Bronchial epithelial cell (primary cell): ENCODE results near the gene YES1. TPM values are rescaled to one million over a fixed set of nuclear protein-coding genes. Genes with fewer than 3 reads are reported as not detected.

Experiments used
- DNase-seq: peaks from one replicate; pipeline ENCODE4 v3.0.0-alpha.2; 2010; ENCODE audit warnings: low read depth
- FAIRE-seq: peaks from 2 replicates; lab custom pipeline; 2011; peaks lifted over from hg19 to GRCh38; lab: Jason Lieb, UNC
- H3K27me3 ChIP-seq: 2 replicates; pipeline ENCODE4 v1.5.1; 2011; ENCODE audit warnings: low read length; ENCODE audit not compliant: control insufficient read depth, insufficient read depth
- H3K36me3 ChIP-seq: 2 replicates; pipeline ENCODE4 v1.5.1; 2011; ENCODE audit warnings: low read length; ENCODE audit not compliant: control insufficient read depth, insufficient read depth
- H3K4me3 ChIP-seq: 2 replicates; pipeline ENCODE4 v1.5.1; 2011; ENCODE audit warnings: mild to moderate bottlenecking, low read depth, low read length, control low read depth
- total RNA-seq: library from RNA; depleted of rRNA; stranded (reverse); fragments of >200 nt; gene quantifications from 2 replicates; pipeline ENCODE4 v1.2.1, GENCODE V29; 2014
- TF ChIP-seq, protein P1 (sequence below): IDR thresholded peaks from 2 replicates; pipeline ENCODE4 v1.5.1; 2011; ENCODE audit warnings: mild to moderate bottlenecking, moderate library complexity, low read length, control low read depth, inconsistent platforms; ENCODE audit not compliant: insufficient read depth, severe bottlenecking

The YES1 gene
- total RNA-seq, 1 donor from 2014 or later: 165 TPM

DNA sequence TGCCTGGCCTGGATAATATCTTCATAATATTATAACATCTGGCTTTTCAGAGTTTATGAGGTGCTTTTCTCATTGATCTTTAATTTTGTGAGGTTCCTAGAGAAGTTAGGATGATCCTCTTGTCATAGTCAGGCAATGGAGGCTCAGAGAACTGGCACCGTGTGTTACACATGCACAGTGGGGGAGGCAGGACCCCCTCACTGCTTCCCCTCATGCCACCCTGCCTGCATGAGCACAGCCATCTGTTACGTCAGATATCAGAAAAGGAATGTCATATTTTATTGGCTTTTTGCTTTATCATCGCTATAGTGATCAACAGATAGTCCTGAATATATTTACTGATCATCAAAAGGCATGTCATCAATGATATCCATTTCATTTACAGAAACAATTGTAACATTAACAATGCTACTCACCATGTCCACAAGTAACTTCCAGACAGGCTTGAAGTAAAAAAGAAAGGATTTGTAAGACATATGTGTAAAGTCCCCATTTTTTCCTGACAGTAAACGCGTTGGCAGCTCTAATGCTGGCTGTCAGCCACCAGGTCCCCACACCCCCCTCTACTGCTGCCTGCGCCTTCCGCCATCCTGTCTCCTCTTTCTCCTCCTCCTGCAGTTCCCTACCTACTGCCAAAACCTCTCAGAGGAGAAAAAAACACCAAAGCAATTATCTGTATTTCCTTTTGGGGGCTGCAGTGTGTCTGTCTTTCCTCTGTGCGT lies 118.4 kb downstream of the YES1 start:
- Histone ChIP-seq H3K27me3 (no peaks in the 10 kb centered on the region), H3K4me3 (no peak overlapping the region), H3K36me3 (peaks cover 3% of the 10 kb centered on the region)
- TF ChIP-seq, protein P1, sequence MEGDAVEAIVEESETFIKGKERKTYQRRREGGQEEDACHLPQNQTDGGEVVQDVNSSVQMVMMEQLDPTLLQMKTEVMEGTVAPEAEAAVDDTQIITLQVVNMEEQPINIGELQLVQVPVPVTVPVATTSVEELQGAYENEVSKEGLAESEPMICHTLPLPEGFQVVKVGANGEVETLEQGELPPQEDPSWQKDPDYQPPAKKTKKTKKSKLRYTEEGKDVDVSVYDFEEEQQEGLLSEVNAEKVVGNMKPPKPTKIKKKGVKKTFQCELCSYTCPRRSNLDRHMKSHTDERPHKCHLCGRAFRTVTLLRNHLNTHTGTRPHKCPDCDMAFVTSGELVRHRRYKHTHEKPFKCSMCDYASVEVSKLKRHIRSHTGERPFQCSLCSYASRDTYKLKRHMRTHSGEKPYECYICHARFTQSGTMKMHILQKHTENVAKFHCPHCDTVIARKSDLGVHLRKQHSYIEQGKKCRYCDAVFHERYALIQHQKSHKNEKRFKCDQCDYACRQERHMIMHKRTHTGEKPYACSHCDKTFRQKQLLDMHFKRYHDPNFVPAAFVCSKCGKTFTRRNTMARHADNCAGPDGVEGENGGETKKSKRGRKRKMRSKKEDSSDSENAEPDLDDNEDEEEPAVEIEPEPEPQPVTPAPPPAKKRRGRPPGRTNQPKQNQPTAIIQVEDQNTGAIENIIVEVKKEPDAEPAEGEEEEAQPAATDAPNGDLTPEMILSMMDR: no peak
- FAIRE-seq (no peak), DNase-seq (no peak)

GRCh38 chr18:692824-693223 lies 119.2 kb downstream of the YES1 start:
- no peak for FAIRE-seq

GRCh38 chr18:688323-688722 lies 123.7 kb downstream of the YES1 start:
- Histone ChIP-seq H3K36me3 (peaks cover 15% of the 10 kb centered on the region), H3K27me3 (no peaks in the 10 kb centered on the region), H3K4me3 (no peak overlapping the region)
- DNase-seq: no peak
- FAIRE-seq: no peak
- TF ChIP-seq, protein P1: no peak

More at GRCh38 chr18:692824-693223, 119.2 kb downstream of the YES1 start:
- Histone ChIP-seq H3K4me3 (no peak overlapping the region), H3K27me3 (no peaks in the 10 kb centered on the region), H3K36me3 (peaks cover 3% of the 10 kb centered on the region)
- no peak for DNase-seq
- TF ChIP-seq, protein P1: no peak

GRCh38 chr18:686339-687111 lies 125.5 kb downstream of the YES1 start:
- Histone ChIP-seq H3K4me3 (no peak overlapping the region), H3K27me3 (no peaks in the 10 kb centered on the region), H3K36me3 (peaks cover 25% of the 10 kb centered on the region)
- TF ChIP-seq, protein P1: no peak
- DNase-seq (no peak), FAIRE-seq (no peak)

- Histone ChIP-seq H3K27me3 (no peaks in the 10 kb centered on the region), H3K36me3 (peaks cover 23% of the 10 kb centered on the region), H3K4me3 (no peak overlapping the region)
- DNase-seq (peak; percentile 22), FAIRE-seq (no peak)
- TF ChIP-seq, protein P1: no peak
Measured at GRCh38 chr18:685438-685837, 126.6 kb downstream of the YES1 start.
